Kidney (tissue), 14 donors: ENCODE measurements around the gene SLC13A2. TPM values are rescaled to one million over a fixed set of nuclear protein-coding genes. Genes with fewer than 3 reads are reported as not detected.

Experiments
- DNase-seq, 5 donors: peaks; one replicate each; pipeline ENCODE4 v3.0.0-alpha.2; 2013 to 2020
- FAIRE-seq: peaks from 2 replicates; lab custom pipeline; 2012; peaks lifted over from hg19 to GRCh38; lab: Jason Lieb, UNC
- H3K27ac ChIP-seq, 2 donors: one replicate each; pipeline ENCODE4 v1.7.0; 2013; ENCODE audit warnings: low read depth in 2 of 2, low read length in 2 of 2, inconsistent platforms in 1 of 2
- H3K27me3 ChIP-seq: one replicate; pipeline ENCODE4 v1.7.1; 2013; ENCODE audit warnings: low read length, inconsistent platforms; ENCODE audit not compliant: control insufficient read depth, insufficient read depth
- H3K36me3 ChIP-seq, 3 donors: one replicate each; pipeline versions ENCODE4 v1.7.0 to v1.7.1; 2013; ENCODE audit warnings: low read length in 3 of 3, control low read depth in 1 of 3, inconsistent platforms in 1 of 3; ENCODE audit not compliant: insufficient read depth in 3 of 3, control insufficient read depth in 2 of 3
- H3K4me1 ChIP-seq, 3 donors: one replicate each; pipeline versions ENCODE4 v1.7.0 to v1.7.1; 2013; ENCODE audit warnings: low read length in 3 of 3, inconsistent platforms in 1 of 3, low read depth in 1 of 3; ENCODE audit not compliant: control insufficient read depth in 2 of 3, insufficient read depth in 2 of 3
- H3K4me3 ChIP-seq, 3 donors: one replicate each; pipeline versions ENCODE4 v1.7.0 to v1.8.1; 2013; ENCODE audit warnings: low read length in 3 of 3, control low read depth in 1 of 3, inconsistent platforms in 1 of 3
- H3K9ac ChIP-seq, 3 donors: one replicate each; pipeline versions ENCODE4 v1.7.0 to v1.7.1; 2013; ENCODE audit warnings: low read length in 3 of 3, control low read depth in 1 of 3, inconsistent platforms in 1 of 3
- H3K9me3 ChIP-seq, 3 donors: one replicate each; pipeline versions ENCODE4 v1.7.0 to v1.7.1; 2013; ENCODE audit warnings: low read length in 3 of 3, control low read depth in 1 of 3, inconsistent platforms in 1 of 3; ENCODE audit not compliant: control insufficient read depth in 2 of 3, insufficient read depth in 1 of 3
- intact Hi-C: fragments of 100-400 bp; cut with DNase I; formaldehyde crosslinking; loops from one replicate; pipeline ENCODE4 v1.11.1; 2022
- polyA plus RNA-seq: library from polyadenylated mRNA; stranded (reverse); fragments of 350-450 nt; fragmentation: Illumina TruSeq; extraction: RNeasy Lipid Tissue Mini Kit (QIAGEN cat#74804); gene quantifications from one replicate; pipeline ENCODE4 v1.2.3, GENCODE V29; 2014; ENCODE audit warnings: low read depth, low replicate concordance; ENCODE audit not compliant: insufficient read depth
- total RNA-seq: library from RNA; stranded (reverse); fragmentation: NEBNext Ultra II Directional; extraction: Animal tissue kit (Norgen Biotek cat#: 25700); gene quantifications from one replicate; pipeline ENCODE4 v1.2.1, GENCODE V29; 2021
- TF ChIP-seq, protein P1 (sequence below): IDR thresholded peaks from 3 replicates; pipeline ENCODE4 v1.5.1; 2012; ENCODE audit warnings: mild to moderate bottlenecking, moderate library complexity, borderline replicate concordance; ENCODE audit not compliant: insufficient read depth; ENCODE audit errors: extremely low read depth
- donor health status: control.
- donor health status: control.
- donor health status: control.
- donor health status: control.
- donor health status: control.
- donor health status: DM: yes; HTN: yes; CAD: no.
- donor health status: Normal renal cell carcinoma (clear cell type).

The SLC13A2 gene
- total and polyA plus RNA-seq, 2 donors from 2014 or later: 1.1 to 69.0 TPM

- TF ChIP-seq, protein P1, sequence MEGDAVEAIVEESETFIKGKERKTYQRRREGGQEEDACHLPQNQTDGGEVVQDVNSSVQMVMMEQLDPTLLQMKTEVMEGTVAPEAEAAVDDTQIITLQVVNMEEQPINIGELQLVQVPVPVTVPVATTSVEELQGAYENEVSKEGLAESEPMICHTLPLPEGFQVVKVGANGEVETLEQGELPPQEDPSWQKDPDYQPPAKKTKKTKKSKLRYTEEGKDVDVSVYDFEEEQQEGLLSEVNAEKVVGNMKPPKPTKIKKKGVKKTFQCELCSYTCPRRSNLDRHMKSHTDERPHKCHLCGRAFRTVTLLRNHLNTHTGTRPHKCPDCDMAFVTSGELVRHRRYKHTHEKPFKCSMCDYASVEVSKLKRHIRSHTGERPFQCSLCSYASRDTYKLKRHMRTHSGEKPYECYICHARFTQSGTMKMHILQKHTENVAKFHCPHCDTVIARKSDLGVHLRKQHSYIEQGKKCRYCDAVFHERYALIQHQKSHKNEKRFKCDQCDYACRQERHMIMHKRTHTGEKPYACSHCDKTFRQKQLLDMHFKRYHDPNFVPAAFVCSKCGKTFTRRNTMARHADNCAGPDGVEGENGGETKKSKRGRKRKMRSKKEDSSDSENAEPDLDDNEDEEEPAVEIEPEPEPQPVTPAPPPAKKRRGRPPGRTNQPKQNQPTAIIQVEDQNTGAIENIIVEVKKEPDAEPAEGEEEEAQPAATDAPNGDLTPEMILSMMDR: peak; percentile 88
- Histone ChIP-seq H3K36me3 (peaks cover 0 to 3% (median 0%) of the 10 kb centered on the region in 3 donors), H3K9me3 (no peaks in the 10 kb centered on the region), H3K27ac (no peak overlapping the region), H3K9ac (no peak overlapping the region), H3K4me1 (peaks cover 0 to 17% (median 7%) of the 10 kb centered on the region in 3 donors), H3K27me3 (no peaks in the 10 kb centered on the region), H3K4me3 (no peak overlapping the region)
- intact Hi-C loops: loop anchor here (5.0 to 10.0 kb wide), 2 partner anchors 43 to 120 kb away; partner anchors contain the start of gene RSKR
- DNase-seq: peak; percentile 75 to 90 (median 84)
- no peak for FAIRE-seq
These were observed 21.2 kb downstream of the SLC13A2 start for GRCh38 chr17:28494445-28495188.

- intact Hi-C loops: loop anchor here (5.0 to 10.0 kb wide), 2 partner anchors 42 to 119 kb away; partner anchors contain the start of gene RSKR
- TF ChIP-seq, protein P1: no peak
- Histone ChIP-seq H3K9ac (no peak overlapping the region), H3K4me1 (peaks cover 2 to 15% (median 7%) of the 10 kb centered on the region in 3 donors), H3K9me3 (no peaks in the 10 kb centered on the region), H3K36me3 (peaks cover 0 to 3% (median 0%) of the 10 kb centered on the region in 3 donors), H3K4me3 (no peak overlapping the region), H3K27me3 (no peaks in the 10 kb centered on the region), H3K27ac (no peak overlapping the region)
- no peak for DNase-seq
- no peak for FAIRE-seq
These were observed 22.2 kb downstream of the SLC13A2 start for GRCh38 chr17:28495635-28496034.

DNA sequence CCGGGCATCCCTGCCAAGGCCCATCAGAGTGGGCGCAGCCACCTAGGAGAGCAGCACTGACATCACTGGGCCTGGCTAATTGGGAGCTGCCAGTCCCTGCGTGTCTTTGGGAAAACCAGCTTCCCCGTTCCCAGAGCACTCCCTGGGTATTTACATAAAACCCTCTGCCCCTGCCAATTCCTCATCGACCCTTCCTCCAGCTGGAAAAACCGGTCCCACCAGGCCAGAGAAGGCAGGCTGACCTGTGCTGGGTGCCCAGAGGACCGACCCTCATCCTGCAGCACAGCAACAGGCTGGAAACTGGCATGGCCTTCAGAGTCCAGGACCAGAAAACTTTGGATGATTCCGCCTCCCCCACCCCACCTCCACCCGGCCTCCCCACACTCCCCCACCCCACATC lies 24.5 kb downstream of the SLC13A2 start:
- no peaks in the 10 kb centered on the region for H3K27me3 ChIP-seq
- H3K4me3 ChIP-seq: no peak overlapping the region
- intact Hi-C loops: loop anchor here (5.0 to 10.0 kb wide), 2 partner anchors 39 to 117 kb away; partner anchors contain the start of gene RSKR
- H3K36me3 ChIP-seq: no peaks in the 10 kb centered on the region
- FAIRE-seq (no peak), DNase-seq (peak in 1 of 5 donors; percentile 58)
- no peak overlapping the region for H3K9ac ChIP-seq
- H3K9me3 ChIP-seq: no peaks in the 10 kb centered on the region
- TF ChIP-seq, protein P1: no peak
- H3K27ac ChIP-seq: no peak overlapping the region
- H3K4me1 ChIP-seq: peaks cover 0 to 3% (median 2%) of the 10 kb centered on the region in 3 donors
